OCI-LY3 (cell line): ENCODE data around the gene USP47.

ENCODE experiments used
- H2AFZ ChIP-seq: fragments of 200-600, 300-600 bp; shearing (Covaris generic); 2 replicates; pipeline ENCODE4 v1.6.0; 2014; ENCODE audit warnings: antibody characterized with exemption, low read depth, low read length
- H3K27ac ChIP-seq: fragments of 200-600, 300-600 bp; sonication (generic); 2 replicates; pipeline ENCODE4 v1.5.1; 2014; ENCODE audit warnings: mild to moderate bottlenecking, low read length, moderate library complexity, mixed read lengths
- H3K27me3 ChIP-seq: fragments of 200-600, 300-600 bp; sonication (generic); 2 replicates; pipeline ENCODE4 v1.6.1; 2014; ENCODE audit warnings: low read depth, low read length, mixed read lengths
- H3K36me3 ChIP-seq: fragments of 200-600, 300-600 bp; sonication (generic); replicated peaks from 2 replicates; pipeline ENCODE3; 2014; ENCODE audit warnings: low read depth, low read length, mixed read lengths
- H3K4me1 ChIP-seq: fragments of 300-600, 200-600 bp; sonication (generic); 2 replicates; pipeline ENCODE4 v1.6.1; 2014; ENCODE audit warnings: low read length, mixed read lengths
- H3K4me2 ChIP-seq: fragments of 200-600, 300-600 bp; sonication (generic); 2 replicates; pipeline ENCODE4 v1.6.1; 2014; ENCODE audit warnings: low read length, mixed read lengths
- H3K4me3 ChIP-seq: fragments of 300-600, 200-600 bp; sonication (generic); 2 replicates; pipeline ENCODE4 v1.5.1; 2014; ENCODE audit warnings: antibody characterized with exemption, mild to moderate bottlenecking, low read length, moderate library complexity
- H3K79me2 ChIP-seq: fragments of 300-600, 200-600 bp; shearing (Covaris generic); 2 replicates; pipeline ENCODE4 v1.6.1; 2014; ENCODE audit warnings: mild to moderate bottlenecking, low read length, mixed read lengths
- H3K9ac ChIP-seq: fragments of 300-600, 200-600 bp; shearing (Covaris generic); 2 replicates; pipeline ENCODE4 v1.6.0; 2014; ENCODE audit warnings: mild to moderate bottlenecking, low read length, moderate library complexity
- H3K9me3 ChIP-seq: fragments of 200-600, 300-600 bp; shearing (Covaris generic); 2 replicates; pipeline ENCODE4 v1.6.1; 2014; ENCODE audit warnings: low read length, mixed read lengths; ENCODE audit not compliant: insufficient read depth
- H4K20me1 ChIP-seq: fragments of 200-600, 300-600 bp; sonication (generic); 2 replicates; pipeline ENCODE4 v1.6.1; 2016; ENCODE audit warnings: low read length, mixed read lengths; ENCODE audit not compliant: insufficient read depth
- EZH2phosphoT487 ChIP-seq: fragments of 200-600 bp; shearing (Covaris generic); IDR thresholded peaks from 2 replicates; pipeline ENCODE4 v1.6.1; 2018; ENCODE audit warnings: antibody characterized with exemption, mixed run types, low read depth
- TF ChIP-seq, protein P1 (sequence below): fragments of 200-600, 300-600 bp; sonication (generic); IDR thresholded peaks from 2 replicates; pipeline ENCODE4 v1.5.1; 2014; ENCODE audit warnings: antibody characterized with exemption, low read length, low read depth

USP47 gene

DNA sequence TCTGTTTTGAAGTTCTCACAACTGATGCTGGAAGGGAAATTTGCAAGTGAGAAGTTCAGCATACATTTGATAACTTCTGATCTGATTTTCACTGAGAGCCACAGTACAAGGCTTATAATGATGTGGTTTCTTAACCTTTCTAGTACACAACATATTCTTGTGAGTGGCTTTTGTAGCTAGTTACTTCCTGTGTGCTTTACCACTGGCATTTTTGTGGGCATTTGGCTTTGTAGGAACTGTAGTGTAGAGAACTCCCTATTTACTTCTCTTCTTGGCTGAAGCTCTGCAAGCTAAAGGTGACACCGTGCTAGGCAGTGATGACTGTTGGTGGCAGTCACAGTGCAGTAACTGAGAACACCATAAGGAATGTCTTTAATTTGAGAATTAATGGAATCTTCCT is 14.9 kb downstream of the USP47 start:
- Histone ChIP-seq H3K4me1 (peaks cover 6% of the 10 kb centered on the region), H3K9me3 (no peaks in the 10 kb centered on the region), H3K79me2 (peaks cover 91% of the 10 kb centered on the region), H3K4me2 (no peak overlapping the region), H4K20me1 (peaks cover 71% of the 10 kb centered on the region), H3K4me3 (no peak overlapping the region), H3K9ac (no peak overlapping the region), H3K27me3 (no peaks in the 10 kb centered on the region), H3K27ac (no peak overlapping the region), H2AFZ (no peak overlapping the region), H3K36me3 (no peaks in the 10 kb centered on the region)
- no peak for TF ChIP-seq EZH2phosphoT487
- TF ChIP-seq, protein P1, sequence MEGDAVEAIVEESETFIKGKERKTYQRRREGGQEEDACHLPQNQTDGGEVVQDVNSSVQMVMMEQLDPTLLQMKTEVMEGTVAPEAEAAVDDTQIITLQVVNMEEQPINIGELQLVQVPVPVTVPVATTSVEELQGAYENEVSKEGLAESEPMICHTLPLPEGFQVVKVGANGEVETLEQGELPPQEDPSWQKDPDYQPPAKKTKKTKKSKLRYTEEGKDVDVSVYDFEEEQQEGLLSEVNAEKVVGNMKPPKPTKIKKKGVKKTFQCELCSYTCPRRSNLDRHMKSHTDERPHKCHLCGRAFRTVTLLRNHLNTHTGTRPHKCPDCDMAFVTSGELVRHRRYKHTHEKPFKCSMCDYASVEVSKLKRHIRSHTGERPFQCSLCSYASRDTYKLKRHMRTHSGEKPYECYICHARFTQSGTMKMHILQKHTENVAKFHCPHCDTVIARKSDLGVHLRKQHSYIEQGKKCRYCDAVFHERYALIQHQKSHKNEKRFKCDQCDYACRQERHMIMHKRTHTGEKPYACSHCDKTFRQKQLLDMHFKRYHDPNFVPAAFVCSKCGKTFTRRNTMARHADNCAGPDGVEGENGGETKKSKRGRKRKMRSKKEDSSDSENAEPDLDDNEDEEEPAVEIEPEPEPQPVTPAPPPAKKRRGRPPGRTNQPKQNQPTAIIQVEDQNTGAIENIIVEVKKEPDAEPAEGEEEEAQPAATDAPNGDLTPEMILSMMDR, result no peak

DNA sequence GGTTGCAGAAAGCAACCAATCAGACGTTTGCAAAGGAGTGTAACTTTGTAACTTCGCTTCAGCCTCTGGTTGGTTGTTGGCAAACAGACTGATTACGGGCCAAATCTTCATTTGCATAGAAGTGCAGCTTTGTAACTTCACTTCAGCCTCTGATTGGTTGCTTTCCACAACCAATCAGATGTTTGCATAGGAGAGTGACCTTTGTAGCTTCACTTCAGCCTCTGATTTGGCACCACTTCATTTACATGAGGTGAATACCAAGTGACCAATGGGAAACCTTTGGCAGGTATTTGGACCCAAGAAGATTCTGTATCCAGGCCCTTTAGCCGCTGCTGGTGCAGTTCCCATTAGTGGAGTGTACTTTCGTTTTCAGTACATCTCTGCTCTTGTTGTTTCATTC is 16.0 kb downstream of the USP47 start:
- Histone ChIP-seq H3K36me3 (no peaks in the 10 kb centered on the region), H3K27ac (no peak overlapping the region), H3K27me3 (no peaks in the 10 kb centered on the region), H3K9me3 (no peaks in the 10 kb centered on the region), H3K4me2 (no peak overlapping the region), H3K4me3 (no peak overlapping the region), H4K20me1 (peaks cover 63% of the 10 kb centered on the region), H3K79me2 (peaks cover 91% of the 10 kb centered on the region), H2AFZ (no peak overlapping the region), H3K4me1 (peaks cover 6% of the 10 kb centered on the region), H3K9ac (no peak overlapping the region)
- TF ChIP-seq, protein P1, result no peak
- no peak for TF ChIP-seq EZH2phosphoT487

DNA sequence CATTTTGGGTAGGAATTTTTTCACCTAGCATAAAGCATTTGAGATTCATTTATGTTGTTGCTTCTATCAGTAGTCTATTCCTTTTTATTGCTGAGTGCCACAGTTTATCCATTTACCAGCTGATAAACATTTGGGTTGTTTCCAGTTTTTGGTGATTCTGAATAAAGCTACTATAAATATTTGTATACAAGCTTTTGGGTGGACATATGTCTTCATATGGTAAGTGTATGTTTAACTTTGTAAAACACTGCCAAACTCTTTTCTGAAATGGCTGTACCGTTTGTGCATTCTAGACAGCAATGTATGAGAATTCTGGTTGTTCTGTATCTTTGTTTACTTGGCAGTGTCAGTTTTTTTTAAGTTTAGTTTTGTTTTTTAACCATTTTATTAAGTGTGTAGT is 16.9 kb downstream of the USP47 start:
- no peaks in the 10 kb centered on the region for H3K27me3 ChIP-seq
- H3K4me3 ChIP-seq, result no peak overlapping the region
- no peaks in the 10 kb centered on the region for H3K9me3 ChIP-seq
- H3K36me3 ChIP-seq, result no peaks in the 10 kb centered on the region
- peaks cover 91% of the 10 kb centered on the region for H3K79me2 ChIP-seq
- no peak overlapping the region for H3K9ac ChIP-seq
- no peak overlapping the region for H3K27ac ChIP-seq
- H3K4me2 ChIP-seq, result no peak overlapping the region
- no peak for TF ChIP-seq EZH2phosphoT487
- TF ChIP-seq, protein P1, result no peak
- H2AFZ ChIP-seq, result no peak overlapping the region
- H4K20me1 ChIP-seq, result peaks cover 64% of the 10 kb centered on the region
- H3K4me1 ChIP-seq, result peaks cover 6% of the 10 kb centered on the region

DNA sequence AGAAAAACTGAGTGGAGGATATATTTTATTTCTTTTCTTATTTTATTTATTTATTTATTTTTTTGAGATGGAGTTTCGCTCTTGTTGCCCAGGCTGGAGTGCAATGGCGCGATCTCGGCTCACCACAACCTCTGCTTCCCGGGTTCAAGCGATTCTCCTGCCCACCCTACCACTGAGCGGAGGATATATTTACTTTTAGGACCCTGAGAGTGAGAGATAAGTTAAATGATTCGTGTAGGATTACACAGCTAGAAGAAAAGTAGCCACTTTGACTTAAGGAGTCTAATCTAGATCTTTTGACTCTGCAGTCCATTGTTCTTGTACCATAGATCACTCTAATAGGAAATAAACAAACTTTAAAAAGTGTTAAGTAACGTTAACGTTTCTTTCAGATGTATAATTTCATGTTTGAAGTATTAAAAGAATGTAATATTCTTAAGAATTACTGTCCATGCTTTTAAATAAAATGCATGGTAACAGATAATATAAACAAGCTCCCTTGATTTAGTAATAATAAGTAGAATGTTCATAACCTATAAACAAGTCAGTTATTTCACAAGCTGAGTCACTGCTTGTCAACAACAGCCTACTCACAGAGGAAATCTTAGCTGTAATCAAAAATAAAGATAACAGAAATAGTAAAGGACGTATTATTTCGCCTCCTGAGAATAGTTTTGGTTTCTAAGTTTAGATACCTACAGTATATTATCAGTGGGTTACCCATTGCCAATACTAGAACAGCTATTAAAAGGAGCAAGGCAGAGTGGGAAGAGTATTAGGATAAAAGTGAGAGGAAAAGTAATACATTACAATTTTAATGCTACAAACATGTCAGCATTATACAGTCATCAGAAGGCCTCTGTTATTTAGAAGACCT is 18.6 kb downstream of the USP47 start:
- Histone ChIP-seq H3K36me3 (no peaks in the 10 kb centered on the region), H3K27ac (no peak overlapping the region), H3K27me3 (no peaks in the 10 kb centered on the region), H2AFZ (no peak overlapping the region), H3K9ac (no peak overlapping the region), H3K79me2 (peaks cover 89% of the 10 kb centered on the region), H4K20me1 (peaks cover 64% of the 10 kb centered on the region), H3K4me1 (peaks cover 14% of the 10 kb centered on the region), H3K9me3 (no peaks in the 10 kb centered on the region), H3K4me2 (no peak overlapping the region), H3K4me3 (no peak overlapping the region)
- TF ChIP-seq, protein P1, result no peak
- no peak for TF ChIP-seq EZH2phosphoT487
